ENCODE measurements around the gene PRKCD.

DNA sequence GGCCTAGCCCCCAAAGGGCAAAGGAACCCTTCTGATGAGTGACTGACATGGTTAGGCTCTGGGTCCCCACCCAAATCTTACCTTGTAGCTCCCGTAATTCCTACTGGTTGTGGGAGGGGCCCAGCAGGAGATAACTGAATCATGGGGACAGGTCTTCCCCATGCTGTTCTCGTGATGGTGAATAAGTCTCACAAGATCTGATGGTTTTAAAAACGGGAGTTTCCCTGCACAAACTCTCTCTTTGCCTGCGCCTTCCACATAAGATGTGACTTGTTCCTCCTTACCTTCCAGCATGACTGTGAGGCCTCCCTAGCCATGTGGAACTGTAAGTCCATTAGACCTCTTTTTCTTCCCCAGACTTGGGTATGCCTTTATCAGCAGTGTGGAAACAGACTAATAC is 77.9 kb downstream of the PRKCD start:
- TF ChIP-seq, protein P1, sequence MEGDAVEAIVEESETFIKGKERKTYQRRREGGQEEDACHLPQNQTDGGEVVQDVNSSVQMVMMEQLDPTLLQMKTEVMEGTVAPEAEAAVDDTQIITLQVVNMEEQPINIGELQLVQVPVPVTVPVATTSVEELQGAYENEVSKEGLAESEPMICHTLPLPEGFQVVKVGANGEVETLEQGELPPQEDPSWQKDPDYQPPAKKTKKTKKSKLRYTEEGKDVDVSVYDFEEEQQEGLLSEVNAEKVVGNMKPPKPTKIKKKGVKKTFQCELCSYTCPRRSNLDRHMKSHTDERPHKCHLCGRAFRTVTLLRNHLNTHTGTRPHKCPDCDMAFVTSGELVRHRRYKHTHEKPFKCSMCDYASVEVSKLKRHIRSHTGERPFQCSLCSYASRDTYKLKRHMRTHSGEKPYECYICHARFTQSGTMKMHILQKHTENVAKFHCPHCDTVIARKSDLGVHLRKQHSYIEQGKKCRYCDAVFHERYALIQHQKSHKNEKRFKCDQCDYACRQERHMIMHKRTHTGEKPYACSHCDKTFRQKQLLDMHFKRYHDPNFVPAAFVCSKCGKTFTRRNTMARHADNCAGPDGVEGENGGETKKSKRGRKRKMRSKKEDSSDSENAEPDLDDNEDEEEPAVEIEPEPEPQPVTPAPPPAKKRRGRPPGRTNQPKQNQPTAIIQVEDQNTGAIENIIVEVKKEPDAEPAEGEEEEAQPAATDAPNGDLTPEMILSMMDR (conservative IDR thresholded peaks at IDR 0.05), result no peak
- no peak for TF ChIP-seq EZH2 (IDR thresholded peaks at IDR 0.05; ENCODE audit: low read depth)
